ENCODE results near the gene PRKRIP1.

PRKRIP1 gene

GRCh38 chr7:102413611-102414010 is 17.4 kb downstream of the PRKRIP1 start:
- Histone ChIP-seq H3K4me3 (ENCODE audit: low read depth in 1 of 2, low read length in 2 of 2) (no peak overlapping the region), H3K27me3 (ENCODE audit: control insufficient read depth in 1 of 2, insufficient read depth in 2 of 2, low read length in 2 of 2) (no peaks in the 10 kb centered on the region), H3K4me1 (ENCODE audit: control insufficient read depth in 1 of 2, insufficient read depth in 2 of 2, low read length in 2 of 2) (peaks cover 3 to 15% of the 10 kb centered on the region in 2 donors), H3K36me3 (ENCODE audit: control insufficient read depth in 1 of 2, insufficient read depth in 2 of 2, low read length in 2 of 2) (peaks cover 7 to 78% of the 10 kb centered on the region in 2 donors), H3K27ac (ENCODE audit: low read depth, low read length) (no peak overlapping the region), H3K9ac (ENCODE audit: low read depth in 1 of 2, low read length in 2 of 2) (no peak overlapping the region), H3K9me3 (ENCODE audit: control insufficient read depth in 1 of 2, low read length in 2 of 2) (no peaks in the 10 kb centered on the region)

- Histone ChIP-seq H3K27me3 (ENCODE audit: control insufficient read depth in 1 of 2, insufficient read depth in 2 of 2, low read length in 2 of 2) (no peaks in the 10 kb centered on the region), H3K9me3 (ENCODE audit: control insufficient read depth in 1 of 2, low read length in 2 of 2) (no peaks in the 10 kb centered on the region), H3K27ac (ENCODE audit: low read depth, low read length) (no peak overlapping the region), H3K9ac (ENCODE audit: low read depth in 1 of 2, low read length in 2 of 2) (no peak overlapping the region), H3K4me1 (ENCODE audit: control insufficient read depth in 1 of 2, insufficient read depth in 2 of 2, low read length in 2 of 2) (peaks cover 3 to 15% of the 10 kb centered on the region in 2 donors), H3K4me3 (ENCODE audit: low read depth in 1 of 2, low read length in 2 of 2) (peak overlapping the region in 1 of 2 donors; percentile 8), H3K36me3 (ENCODE audit: control insufficient read depth in 1 of 2, insufficient read depth in 2 of 2, low read length in 2 of 2) (peaks cover 4 to 82% of the 10 kb centered on the region in 2 donors)
These were observed 19.6 kb downstream of the PRKRIP1 start for GRCh38 chr7:102415685-102416225.

GRCh38 chr7:102416406-102416805 is 20.2 kb downstream of the PRKRIP1 start:
- H3K9me3 ChIP-seq (ENCODE audit: control insufficient read depth in 1 of 2, low read length in 2 of 2), result no peaks in the 10 kb centered on the region
- H3K27ac ChIP-seq (ENCODE audit: low read depth, low read length), result no peak overlapping the region
- peaks cover 3 to 15% of the 10 kb centered on the region in 2 donors for H3K4me1 ChIP-seq (ENCODE audit: control insufficient read depth in 1 of 2, insufficient read depth in 2 of 2, low read length in 2 of 2)
- no peak overlapping the region for H3K9ac ChIP-seq (ENCODE audit: low read depth in 1 of 2, low read length in 2 of 2)
- H3K36me3 ChIP-seq (ENCODE audit: control insufficient read depth in 1 of 2, insufficient read depth in 2 of 2, low read length in 2 of 2), result peaks cover 4 to 80% of the 10 kb centered on the region in 2 donors
- no peaks in the 10 kb centered on the region for H3K27me3 ChIP-seq (ENCODE audit: control insufficient read depth in 1 of 2, insufficient read depth in 2 of 2, low read length in 2 of 2)
- no peak overlapping the region for H3K4me3 ChIP-seq (ENCODE audit: low read depth in 1 of 2, low read length in 2 of 2)

GRCh38 chr7:102417105-102417504 is 20.9 kb downstream of the PRKRIP1 start:
- Histone ChIP-seq H3K9me3 (ENCODE audit: control insufficient read depth in 1 of 2, low read length in 2 of 2) (no peaks in the 10 kb centered on the region), H3K36me3 (ENCODE audit: control insufficient read depth in 1 of 2, insufficient read depth in 2 of 2, low read length in 2 of 2) (peaks cover 4 to 76% of the 10 kb centered on the region in 2 donors)

GRCh38 chr7:102418592-102418991 is 22.4 kb downstream of the PRKRIP1 start:
- Histone ChIP-seq H3K9me3 (ENCODE audit: control insufficient read depth in 1 of 2, low read length in 2 of 2) (no peaks in the 10 kb centered on the region), H3K4me1 (ENCODE audit: control insufficient read depth in 1 of 2, insufficient read depth in 2 of 2, low read length in 2 of 2) (peaks cover 3 to 15% of the 10 kb centered on the region in 2 donors), H3K9ac (ENCODE audit: low read depth in 1 of 2, low read length in 2 of 2) (no peak overlapping the region), H3K4me3 (ENCODE audit: low read depth in 1 of 2, low read length in 2 of 2) (no peak overlapping the region), H3K27me3 (ENCODE audit: control insufficient read depth in 1 of 2, insufficient read depth in 2 of 2, low read length in 2 of 2) (no peaks in the 10 kb centered on the region), H3K36me3 (ENCODE audit: control insufficient read depth in 1 of 2, insufficient read depth in 2 of 2, low read length in 2 of 2) (peaks cover 0 to 67% of the 10 kb centered on the region in 2 donors), H3K27ac (ENCODE audit: low read depth, low read length) (no peak overlapping the region)

More at GRCh38 chr7:102417105-102417504, 20.9 kb downstream of the PRKRIP1 start:
- H3K4me3 ChIP-seq (ENCODE audit: low read depth in 1 of 2, low read length in 2 of 2), result no peak overlapping the region
- no peaks in the 10 kb centered on the region for H3K27me3 ChIP-seq (ENCODE audit: control insufficient read depth in 1 of 2, insufficient read depth in 2 of 2, low read length in 2 of 2)
- H3K4me1 ChIP-seq (ENCODE audit: control insufficient read depth in 1 of 2, insufficient read depth in 2 of 2, low read length in 2 of 2), result peaks cover 3 to 15% of the 10 kb centered on the region in 2 donors
- H3K27ac ChIP-seq (ENCODE audit: low read depth, low read length), result no peak overlapping the region
- H3K9ac ChIP-seq (ENCODE audit: low read depth in 1 of 2, low read length in 2 of 2), result no peak overlapping the region

GRCh38 chr7:102421706-102422240 is 25.6 kb downstream of the PRKRIP1 start:
- H3K36me3 ChIP-seq (ENCODE audit: control insufficient read depth in 1 of 2, insufficient read depth in 2 of 2, low read length in 2 of 2), result peaks cover 5 to 61% of the 10 kb centered on the region in 2 donors
- no peaks in the 10 kb centered on the region for H3K27me3 ChIP-seq (ENCODE audit: control insufficient read depth in 1 of 2, insufficient read depth in 2 of 2, low read length in 2 of 2)
- H3K9ac ChIP-seq (ENCODE audit: low read depth in 1 of 2, low read length in 2 of 2), result no peak overlapping the region
- H3K27ac ChIP-seq (ENCODE audit: low read depth, low read length), result no peak overlapping the region
- H3K4me1 ChIP-seq (ENCODE audit: control insufficient read depth in 1 of 2, insufficient read depth in 2 of 2, low read length in 2 of 2), result peaks cover 12 to 32% of the 10 kb centered on the region in 2 donors
- H3K9me3 ChIP-seq (ENCODE audit: control insufficient read depth in 1 of 2, low read length in 2 of 2), result no peaks in the 10 kb centered on the region
- H3K4me3 ChIP-seq (ENCODE audit: low read depth in 1 of 2, low read length in 2 of 2), result no peak overlapping the region

GRCh38 chr7:102424129-102424551 is 28.0 kb downstream of the PRKRIP1 start:
- Histone ChIP-seq H3K4me3 (ENCODE audit: low read depth in 1 of 2, low read length in 2 of 2) (no peak overlapping the region), H3K9me3 (ENCODE audit: control insufficient read depth in 1 of 2, low read length in 2 of 2) (no peaks in the 10 kb centered on the region), H3K4me1 (ENCODE audit: control insufficient read depth in 1 of 2, insufficient read depth in 2 of 2, low read length in 2 of 2) (peaks cover 15 to 37% of the 10 kb centered on the region in 2 donors), H3K9ac (ENCODE audit: low read depth in 1 of 2, low read length in 2 of 2) (no peak overlapping the region), H3K36me3 (ENCODE audit: control insufficient read depth in 1 of 2, insufficient read depth in 2 of 2, low read length in 2 of 2) (peaks cover 5 to 51% of the 10 kb centered on the region in 2 donors), H3K27me3 (ENCODE audit: control insufficient read depth in 1 of 2, insufficient read depth in 2 of 2, low read length in 2 of 2) (no peaks in the 10 kb centered on the region), H3K27ac (ENCODE audit: low read depth, low read length) (no peak overlapping the region)

GRCh38 chr7:102424787-102425218 is 28.6 kb downstream of the PRKRIP1 start:
- peaks cover 5 to 44% of the 10 kb centered on the region in 2 donors for H3K36me3 ChIP-seq (ENCODE audit: control insufficient read depth in 1 of 2, insufficient read depth in 2 of 2, low read length in 2 of 2)
- H3K4me1 ChIP-seq (ENCODE audit: control insufficient read depth in 1 of 2, insufficient read depth in 2 of 2, low read length in 2 of 2), result peaks cover 15 to 37% of the 10 kb centered on the region in 2 donors
- peak overlapping the region; percentile 92 for H3K27ac ChIP-seq (ENCODE audit: low read depth, low read length)

GRCh38 chr7:102425639-102426267 is 29.6 kb downstream of the PRKRIP1 start:
- Histone ChIP-seq H3K9me3 (ENCODE audit: control insufficient read depth in 1 of 2, low read length in 2 of 2) (no peaks in the 10 kb centered on the region), H3K27me3 (ENCODE audit: control insufficient read depth in 1 of 2, insufficient read depth in 2 of 2, low read length in 2 of 2) (no peaks in the 10 kb centered on the region), H3K4me3 (ENCODE audit: low read depth in 1 of 2, low read length in 2 of 2) (peak overlapping the region; percentile 45 to 50), H3K9ac (ENCODE audit: low read depth in 1 of 2, low read length in 2 of 2) (peak overlapping the region; percentile 55 to 69), H3K27ac (ENCODE audit: low read depth, low read length) (peak overlapping the region; percentile 92), H3K36me3 (ENCODE audit: control insufficient read depth in 1 of 2, insufficient read depth in 2 of 2, low read length in 2 of 2) (peaks cover 5 to 35% of the 10 kb centered on the region in 2 donors), H3K4me1 (ENCODE audit: control insufficient read depth in 1 of 2, insufficient read depth in 2 of 2, low read length in 2 of 2) (peaks cover 19 to 37% of the 10 kb centered on the region in 2 donors)

More at GRCh38 chr7:102424787-102425218, 28.6 kb downstream of the PRKRIP1 start:
- Histone ChIP-seq H3K9ac (ENCODE audit: low read depth in 1 of 2, low read length in 2 of 2) (peak overlapping the region in 1 of 2 donors; percentile 69), H3K9me3 (ENCODE audit: control insufficient read depth in 1 of 2, low read length in 2 of 2) (no peaks in the 10 kb centered on the region), H3K27me3 (ENCODE audit: control insufficient read depth in 1 of 2, insufficient read depth in 2 of 2, low read length in 2 of 2) (no peaks in the 10 kb centered on the region), H3K4me3 (ENCODE audit: low read depth in 1 of 2, low read length in 2 of 2) (peak overlapping the region in 1 of 2 donors; percentile 50)
